Erythroblast (primary cell): ENCODE measurements around the gene RBFOX2.

Source experiments
- GATA1 ChIP-seq: IDR thresholded peaks from 2 replicates; pipeline ENCODE4 v1.6.1; 2011; ENCODE audit warnings: low read depth, mild to moderate bottlenecking, control low read depth, low read length, moderate library complexity
- POLR2A ChIP-seq: IDR thresholded peaks from 2 replicates; pipeline ENCODE4 v1.6.1; 2011; ENCODE audit warnings: mild to moderate bottlenecking, low read length

DNA sequence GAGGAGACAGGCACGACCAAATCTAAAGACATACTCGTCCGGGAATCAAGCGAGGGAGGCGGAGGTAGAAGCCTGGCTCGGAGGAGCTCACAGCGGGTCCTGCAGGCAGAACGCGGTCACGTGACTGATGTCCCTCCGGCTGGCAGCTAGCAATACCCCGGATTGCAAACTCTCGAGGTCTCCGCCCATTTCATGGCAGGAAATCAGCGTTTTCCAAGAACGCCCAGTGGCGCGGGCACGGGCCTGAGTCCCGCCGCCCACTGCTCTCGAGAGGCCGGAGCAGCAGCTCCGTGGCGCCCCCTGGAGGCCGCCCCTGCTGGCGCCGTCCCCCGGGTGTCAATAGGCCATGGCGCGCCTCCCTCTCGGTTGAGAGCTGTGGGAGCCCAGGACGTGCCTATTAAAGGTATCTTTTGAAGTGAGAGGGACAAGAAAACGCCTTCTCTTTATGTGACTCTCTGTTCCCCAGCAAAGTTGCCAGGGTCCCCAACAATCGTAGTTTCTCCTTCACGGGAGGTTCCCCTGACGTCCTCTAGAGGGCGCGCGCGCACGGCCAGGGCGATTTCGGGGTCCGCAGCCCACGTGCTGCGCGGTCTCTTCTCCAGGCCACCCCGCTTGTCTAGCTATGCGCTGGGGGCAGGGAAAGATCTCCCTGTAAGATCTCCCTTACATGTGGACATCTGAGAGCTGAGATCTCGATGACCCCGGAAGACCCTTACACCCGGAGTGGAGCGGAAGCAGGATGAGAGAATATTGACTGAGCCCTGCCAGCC is 37.3 kb upstream of the RBFOX2 start:
- TF ChIP-seq POLR2A (no peak), GATA1 (no peak)
